H1 (cell line): ENCODE results near the gene LTBP3. TPM values are rescaled to one million over a fixed set of nuclear protein-coding genes. Genes with fewer than 3 reads are reported as not detected.
A peak's percentile ranks its signal among the peaks of the same experiment; 100 is the strongest.

Experiments used
- CTCF ChIA-PET: fragments of 300-600 bp; sonication (Branson Sonifier 250); formaldehyde crosslinking; loops from one replicate; lab custom pipeline; 2021; ENCODE audit not compliant: partially characterized antibody; lab: Charles Lee
- POLR2A ChIA-PET: fragments of 300-600 bp; sonication (Branson Sonifier 250); formaldehyde crosslinking; loops from one replicate; lab custom pipeline; 2021; ENCODE audit warnings: inconsistent platforms; ENCODE audit not compliant: partially characterized antibody; lab: Charles Lee
- DNase-seq, 2 experiments: peaks; one replicate each; pipeline versions ENCODE4 v3.0.0 to v3.0.0-alpha.2; 2010 to 2022; ENCODE audit warnings: low spot score in 2 of 2, low read depth in 1 of 2, mixed read lengths in 1 of 2
- FAIRE-seq: peaks from 2 replicates; lab custom pipeline; 2011; peaks lifted over from hg19 to GRCh38; lab: Jason Lieb, UNC
- H2AFZ ChIP-seq: 2 replicates; pipeline ENCODE4 v1.8.1; 2012; ENCODE audit warnings: low read length, inconsistent platforms
- H2AK5ac ChIP-seq: 2 replicates; pipeline ENCODE4 v1.6.1; 2013; ENCODE audit warnings: low read depth, low read length
- H2BK120ac ChIP-seq: replicated peaks from 2 replicates; pipeline ENCODE3; 2013; ENCODE audit warnings: low read depth, low read length, inconsistent platforms
- H2BK12ac ChIP-seq: 2 replicates; pipeline ENCODE4 v1.6.1; 2013; ENCODE audit warnings: low read depth, low read length
- H2BK15ac ChIP-seq: 2 replicates; pipeline ENCODE4 v1.6.1; 2013; ENCODE audit warnings: low read length
- H2BK20ac ChIP-seq: 2 replicates; pipeline ENCODE4 v1.6.1; 2013; ENCODE audit warnings: low read length
- H2BK5ac ChIP-seq: 2 replicates; pipeline ENCODE4 v1.6.1; 2013; ENCODE audit warnings: low read depth, low read length
- H3K14ac ChIP-seq: 2 replicates; pipeline ENCODE4 v1.6.1; 2013; ENCODE audit warnings: inconsistent platforms; ENCODE audit not compliant: insufficient read length
- H3K18ac ChIP-seq: 2 replicates; pipeline ENCODE4 v1.6.1; 2013; ENCODE audit warnings: low read length; ENCODE audit errors: extremely low read depth
- H3K23ac ChIP-seq: 2 replicates; pipeline ENCODE4 v1.6.1; 2013; ENCODE audit warnings: inconsistent platforms; ENCODE audit not compliant: insufficient read length
- H3K23me2 ChIP-seq: 2 replicates; pipeline ENCODE4 v1.6.1; 2013; ENCODE audit warnings: low read depth, low read length
- H3K27ac ChIP-seq: 2 replicates; pipeline ENCODE4 v1.6.1; 2011; ENCODE audit warnings: low read depth, low read length, inconsistent platforms
- H3K27me3 ChIP-seq, 4 experiments: replicated peaks in 1 of 4; 1 replicate in 1 of 4; 2 replicates in 3 of 4; pipeline versions ENCODE4 v1.6.1 to v1.8.1; 2011 to 2013; ENCODE audit warnings: low read length in 3 of 4, mild to moderate bottlenecking in 3 of 4, inconsistent platforms in 2 of 4, mixed read lengths in 2 of 4, moderate library complexity in 1 of 4; ENCODE audit not compliant: control insufficient read depth in 3 of 4, insufficient read depth in 3 of 4; ENCODE audit errors: extremely low read depth in 1 of 4
- H3K36me3 ChIP-seq, 4 experiments: 2 replicates each; pipeline versions ENCODE4 v1.6.1 to v1.8.1; 2011 to 2013; ENCODE audit warnings: mild to moderate bottlenecking in 4 of 4, low read length in 3 of 4, moderate library complexity in 2 of 4, control low read depth in 1 of 4, inconsistent platforms in 1 of 4; ENCODE audit not compliant: insufficient read depth in 4 of 4, control insufficient read depth in 2 of 4
- H3K4ac ChIP-seq: replicated peaks from 2 replicates; pipeline ENCODE3; 2013; ENCODE audit warnings: low read length, low read depth, mixed read lengths, inconsistent platforms; ENCODE audit not compliant: insufficient read length
- H3K4me1 ChIP-seq, 4 experiments: replicated peaks in 1 of 4; 1 replicate in 1 of 4; 2 replicates in 3 of 4; pipeline versions ENCODE4 v1.6.1 to v1.8.1; 2011 to 2013; ENCODE audit warnings: low read length in 3 of 4, inconsistent platforms in 2 of 4, mixed read lengths in 1 of 4; ENCODE audit not compliant: insufficient read depth in 4 of 4, control insufficient read depth in 3 of 4
- H3K4me2 ChIP-seq, 2 experiments: 2 replicates each; pipeline versions ENCODE4 v1.6.1 to v1.8.1; 2011 to 2013; ENCODE audit warnings: low read depth in 2 of 2, low read length in 2 of 2, control low read depth in 1 of 2, inconsistent platforms in 1 of 2, mild to moderate bottlenecking in 1 of 2; ENCODE audit not compliant: insufficient read depth in 1 of 2
- H3K4me3 ChIP-seq, 4 experiments: fragments of 200-600, 300-600 bp in 1 of 4; sonication (generic), shearing (Covaris generic), sonication (Bioruptor Twin) in 1 of 4; 2 replicates each; pipeline versions ENCODE4 v1.5.1 to v1.8.1; 2011 to 2016; ENCODE audit warnings: low read length in 4 of 4, low read depth in 3 of 4, control low read depth in 2 of 4, inconsistent platforms in 2 of 4, mild to moderate bottlenecking in 2 of 4, mixed read lengths in 1 of 4, moderate library complexity in 1 of 4; ENCODE audit not compliant: insufficient read depth in 2 of 4; ENCODE audit errors: extremely low read depth in 1 of 4
- H3K56ac ChIP-seq: replicated peaks from 2 replicates; pipeline ENCODE3; 2013; ENCODE audit warnings: low read depth, mild to moderate bottlenecking, mixed read lengths, low read length, inconsistent platforms; ENCODE audit not compliant: insufficient read length
- H3K79me1 ChIP-seq: 2 replicates; pipeline ENCODE4 v1.6.1; 2013; ENCODE audit warnings: low read depth, low read length, control low read depth
- H3K79me2 ChIP-seq, 2 experiments: 2 replicates each; pipeline versions ENCODE4 v1.6.1 to v1.8.1; 2012 to 2013; ENCODE audit warnings: low read length in 2 of 2, mild to moderate bottlenecking in 2 of 2, inconsistent platforms in 1 of 2; ENCODE audit not compliant: insufficient read depth in 2 of 2, control insufficient read depth in 1 of 2
- H3K9ac ChIP-seq, 4 experiments: replicated peaks in 1 of 4; 1 replicate in 1 of 4; 2 replicates in 3 of 4; pipeline versions ENCODE4 v1.6.1 to v1.8.1; 2011 to 2013; ENCODE audit warnings: low read depth in 3 of 4, low read length in 3 of 4, control low read depth in 2 of 4, mild to moderate bottlenecking in 2 of 4, moderate library complexity in 2 of 4, inconsistent platforms in 1 of 4; ENCODE audit errors: extremely low read depth in 1 of 4
- H3K9me3 ChIP-seq, 2 experiments: 2 replicates each; pipeline versions ENCODE4 v1.6.1 to v1.8.1; 2012 to 2013; ENCODE audit warnings: mild to moderate bottlenecking in 2 of 2, moderate library complexity in 2 of 2, control low read depth in 1 of 2, inconsistent platforms in 1 of 2, low read depth in 1 of 2, low read length in 1 of 2, mixed read lengths in 1 of 2; ENCODE audit not compliant: insufficient read depth in 2 of 2
- H4K20me1 ChIP-seq, 2 experiments: replicated peaks in 1 of 2; 2 replicates each; pipeline versions ENCODE3 to v1.8.1; 2011 to 2013; ENCODE audit warnings: inconsistent platforms in 2 of 2, low read length in 2 of 2, mild to moderate bottlenecking in 1 of 2; ENCODE audit not compliant: insufficient read depth in 2 of 2, control insufficient read depth in 1 of 2
- H4K5ac ChIP-seq: 2 replicates; pipeline ENCODE4 v1.6.1; 2013; ENCODE audit warnings: low read length, low read depth, mixed read lengths, inconsistent platforms; ENCODE audit not compliant: insufficient read length
- H4K8ac ChIP-seq: 2 replicates; pipeline ENCODE4 v1.8.0; 2013; ENCODE audit warnings: mild to moderate bottlenecking, moderate library complexity, low read length, inconsistent platforms; ENCODE audit not compliant: insufficient read depth; ENCODE audit errors: extremely low read depth
- H4K91ac ChIP-seq: replicated peaks from 2 replicates; pipeline ENCODE3; 2013; ENCODE audit warnings: low read length, mixed read lengths, inconsistent platforms; ENCODE audit not compliant: insufficient read length
- BCL11A ChIP-seq, 2 experiments: IDR thresholded peaks; one replicate each; pipeline ENCODE4 v1.6.1; 2011; ENCODE audit warnings: low read depth in 2 of 2, low read length in 2 of 2, mild to moderate bottlenecking in 2 of 2
- EZH2 ChIP-seq: fragments of 200-600 bp; sonication (generic); IDR thresholded peaks from 2 replicates; pipeline ENCODE4 v1.7.1; 2012; ENCODE audit warnings: low read depth, mild to moderate bottlenecking, moderate library complexity, low read length, inconsistent platforms; ENCODE audit not compliant: severe bottlenecking
- KDM1A ChIP-seq: fragments of 200-600, 300-600 bp; sonication (generic); IDR thresholded peaks from 2 replicates; pipeline ENCODE4 v1.7.1; 2016; ENCODE audit warnings: mild to moderate bottlenecking, low read length, borderline replicate concordance
- POU5F1 ChIP-seq: IDR thresholded peaks from 2 replicates; pipeline ENCODE4 v1.6.1; 2011; ENCODE audit warnings: low read depth, mild to moderate bottlenecking, low read length, moderate library complexity
- RAD21 ChIP-seq, 2 experiments: IDR thresholded peaks in 1 of 2; conservative IDR thresholded peaks in 1 of 2; 2 replicates each; pipeline ENCODE4 v1.6.1; 2011; ENCODE audit warnings: low read depth in 2 of 2, low read length in 2 of 2, improper control_type of control experiment in 1 of 2, inconsistent platforms in 1 of 2, mild to moderate bottlenecking in 1 of 2, moderate library complexity in 1 of 2
- RBBP5 ChIP-seq: IDR thresholded peaks from 2 replicates; pipeline ENCODE4 v1.7.1; 2012; ENCODE audit warnings: low read depth, mild to moderate bottlenecking, inconsistent platforms, low read length, moderate library complexity, borderline replicate concordance
- SIN3A ChIP-seq, 2 experiments: IDR thresholded peaks in 1 of 2; conservative IDR thresholded peaks in 1 of 2; 2 replicates each; pipeline ENCODE4 v1.6.1; 2011 to 2012; ENCODE audit warnings: low read length in 2 of 2, improper control_type of control experiment in 1 of 2, low read depth in 1 of 2, mild to moderate bottlenecking in 1 of 2
- SUZ12 ChIP-seq: fragments of 200-600 bp; sonication (generic); IDR thresholded peaks from 2 replicates; pipeline ENCODE4 v1.6.1; 2012; ENCODE audit warnings: mild to moderate bottlenecking, inconsistent platforms, low read length, moderate library complexity, mixed read lengths
- YY1 ChIP-seq: IDR thresholded peaks from 2 replicates; pipeline ENCODE4 v1.6.1; 2011; ENCODE audit warnings: low read depth, mild to moderate bottlenecking, low read length
- WGBS, 2 experiments: shearing (Covaris generic) in 1 of 2; methylation state at CpG; one replicate each; pipeline versions ENCODE4 v1.1.6 to v1.1.7; 2013 to 2015; ENCODE audit warnings: low lambda C conversion rate in 2 of 2, mixed read lengths in 2 of 2, inconsistent platforms in 1 of 2, low coverage in 1 of 2, missing lambda C conversion rate in 1 of 2; ENCODE audit not compliant: insufficient replicate concordance in 2 of 2, insufficient coverage in 1 of 2, insufficient read length in 1 of 2; ENCODE audit errors: extremely low coverage in 1 of 2, missing lambda C conversion rate in 1 of 2; 5-methylcytosine and 5-hydroxymethylcytosine counted together
- polyA plus RNA-seq, 7 experiments: library from polyadenylated mRNA; depleted of rRNA in 3 of 7; stranded (reverse) in 5 of 7; unstranded in 2 of 7; fragments of >200 nt in 5 of 7; fragments of 200-250 nt in 2 of 7; gene quantifications; 1 replicate in 5 of 7; 2 replicates in 1 of 7; 4 replicates in 1 of 7; pipeline versions ENCODE4 v1.2.1 to v1.2.3, GENCODE V29; 2011 to 2013; ENCODE audit warnings: missing spikeins in 2 of 7, mixed read lengths in 2 of 7
- total RNA-seq: library from RNA; stranded (reverse); fragmentation: NEBNext Ultra II Directional; extraction: Animal tissue kit (Norgen Biotek cat#: 25700); gene quantifications from 2 replicates; pipeline ENCODE4 v1.2.1, GENCODE V29; 2021

Gene LTBP3
- total and polyA plus RNA-seq, 2 of the 8 experiments (the other 6 are each of a cell fraction or from before 2014, with no cell fraction given), result 12.8 to 17.8 TPM

- H4K91ac ChIP-seq, result no peak overlapping the region
- H2BK5ac ChIP-seq, result 0 out of 2 replicates have a peak overlapping the region, but pooled peaks have one; percentile 39
- H2AFZ ChIP-seq, result no peak overlapping the region
- no peak overlapping the region for H2BK120ac ChIP-seq
- H3K79me1 ChIP-seq, result no peaks in the 10 kb centered on the region
- no peak overlapping the region for H3K56ac ChIP-seq
- H3K23ac ChIP-seq, result no peak overlapping the region
- peaks cover 0 to 11% of the 10 kb centered on the region in 2 experiments; a peak in 1 of 4 replicates for H3K79me2 ChIP-seq
- TF ChIP-seq YY1, result no peak
- 0 out of 4 replicates have a peak, but pooled peaks of 1 of the 2 experiments have one; percentile 30 for TF ChIP-seq SIN3A (conservative IDR thresholded peaks at IDR 0.05 in 1 of 2, IDR thresholded peaks at IDR 0.05 in 1 of 2; ENCODE audit: low read depth in 1 of 2, low read length in 2 of 2)
- no peak for TF ChIP-seq POU5F1
- TF ChIP-seq RAD21 (IDR thresholded peaks at IDR 0.05 in 1 of 2, conservative IDR thresholded peaks at IDR 0.05 in 1 of 2; ENCODE audit: low read depth in 2 of 2, low read length in 2 of 2), result no peak
- no peak for TF ChIP-seq RBBP5
- peak; percentile 95 for TF ChIP-seq KDM1A
- no peak for TF ChIP-seq BCL11A (IDR thresholded peaks at IDR 0.05; ENCODE audit: low read depth in 2 of 2, low read length in 2 of 2)
- TF ChIP-seq EZH2, result peak; percentile 62
- TF ChIP-seq SUZ12, result peak; percentile 73; the same call in 1 of the 2 replicates
- no peak for DNase-seq
- H3K9ac ChIP-seq, result no peak overlapping the region; a peak in 2 of 7 replicates
- ChIA-PET CTCF (interaction anchor here (0.6 to 7.2 kb wide), 7 partner anchors 10 to 34 kb away, joined by 3 to 97 read pairs (median 12); partner anchors contain the start of gene KCNK7), POLR2A (interaction anchor here (1.2 to 3.7 kb wide), 6 partner anchors 10 to 45 kb away, joined by 3 to 36 read pairs (median 6); no protein-coding TSS in a partner anchor)
- no peak overlapping the region for H2BK20ac ChIP-seq
- no peak for FAIRE-seq
- peaks cover 8% of the 10 kb centered on the region; the same call in 1 of the 2 replicates for H3K23me2 ChIP-seq
- H2BK12ac ChIP-seq, result peak overlapping the region; percentile 21; the same call in 1 of the 2 replicates
- no peak overlapping the region for H4K5ac ChIP-seq
- H4K8ac ChIP-seq, result 0 out of 2 replicates have a peak overlapping the region, but pooled peaks have one; percentile 31
- peak overlapping the region; percentile 33 for H3K4ac ChIP-seq
- H3K27me3 ChIP-seq, result peaks cover 8 to 39% (median 28%) of the 10 kb centered on the region in 4 experiments
- peak overlapping the region; percentile 72 to 81 for H3K4me2 ChIP-seq
- H3K36me3 ChIP-seq, result no peaks in the 10 kb centered on the region
- H3K4me1 ChIP-seq, result peaks cover 13 to 31% (median 20%) of the 10 kb centered on the region in 4 experiments; a peak in 6 of 7 replicates
- H3K14ac ChIP-seq, result no peak overlapping the region
- H3K9me3 ChIP-seq, result no peaks in the 10 kb centered on the region
- peak overlapping the region; percentile 88; the same call in 1 of the 2 replicates for H2BK15ac ChIP-seq
- H3K4me3 ChIP-seq, result peak overlapping the region; percentile 27 to 63 (median 40); a peak in 7 of 8 replicates
- H2AK5ac ChIP-seq, result no peak overlapping the region
- no peak overlapping the region for H3K18ac ChIP-seq
- H3K27ac ChIP-seq, result no peak overlapping the region
- WGBS, 2 experiments, result 6% methylated on average over 28 of the region's 28 CpGs; no CpG with 5 or more reads in 1 of the 2 experiments
- peaks cover 15 to 21% of the 10 kb centered on the region in 2 experiments for H4K20me1 ChIP-seq
Measured at GRCh38 chr11:65574811-65575567, 16.8 kb upstream of the LTBP3 start.
